HG02981 (cell line): ENCODE measurements around the gene CADM3.
A peak's percentile ranks its signal among the peaks of the same experiment; 100 is the strongest.

ENCODE experiments used
- ATAC-seq: cut with Tn5 transposase; IDR thresholded peaks from one replicate; pipeline ENCODE4 v1.9.1; 2021; ENCODE audit warnings: mild to moderate bottlenecking, moderate library complexity; ENCODE audit not compliant: unreplicated experiment

The CADM3 gene

DNA sequence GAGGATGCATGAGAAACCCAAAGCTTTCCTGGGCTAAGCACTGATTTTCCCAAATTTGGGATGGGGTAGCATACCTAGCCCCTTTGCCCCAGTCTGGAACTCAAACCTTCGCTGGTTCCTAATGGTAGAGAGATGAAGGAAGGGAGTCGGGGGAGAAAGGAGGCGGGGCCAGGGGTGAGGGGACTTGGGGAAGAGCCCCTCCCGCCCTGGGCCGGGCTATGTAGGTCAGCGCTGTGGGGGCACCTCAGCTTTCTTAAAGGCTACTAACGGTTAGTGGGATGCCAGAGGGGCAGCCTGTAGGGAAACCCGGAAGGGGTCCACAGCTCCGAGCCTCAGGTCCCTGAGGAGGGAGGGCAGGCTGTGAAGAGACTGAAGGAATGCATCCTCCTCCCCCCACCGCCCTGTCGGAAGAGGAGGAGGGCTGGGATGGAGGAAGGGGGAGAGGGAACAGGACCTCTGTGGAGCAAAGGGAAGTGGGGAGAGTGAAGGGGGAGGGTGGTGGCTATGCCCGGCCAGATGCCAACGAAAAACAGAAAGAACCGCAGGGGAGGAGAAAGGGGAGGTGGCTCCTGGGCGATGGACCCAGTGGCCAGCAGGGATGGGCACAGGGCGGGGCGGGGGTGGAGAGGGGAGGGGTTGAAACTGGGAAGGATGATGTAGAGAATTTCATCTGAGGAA lies 1.3 kb downstream of the CADM3 start:
- no peak for ATAC-seq

GRCh38 chr1:159173320-159173719 lies 1.9 kb downstream of the CADM3 start:
- ATAC-seq, result no peak

- no peak for ATAC-seq
Measured at GRCh38 chr1:159175571-159175970, 4.2 kb downstream of the CADM3 start.

- ATAC-seq, result no peak
Measured at GRCh38 chr1:159177272-159177907, 6.0 kb downstream of the CADM3 start.

DNA sequence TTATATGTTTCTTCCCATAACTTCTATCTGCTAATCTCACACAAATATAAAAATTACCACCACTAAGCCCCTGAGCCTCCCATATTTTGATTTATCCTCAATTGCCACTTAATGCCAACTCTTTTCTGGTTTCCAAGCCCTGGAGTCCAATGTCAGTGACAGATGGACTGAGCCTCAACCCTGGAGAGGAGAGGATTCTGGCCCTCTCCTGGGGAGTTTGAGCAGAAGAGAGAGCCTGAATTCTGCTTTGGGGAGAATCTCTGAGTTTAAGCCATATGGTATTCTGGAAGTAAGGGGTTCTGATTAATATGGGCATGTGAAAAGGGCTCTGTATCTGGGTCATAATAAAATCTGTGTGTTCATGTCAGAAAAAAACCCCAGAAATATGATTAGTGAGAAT lies 8.5 kb downstream of the CADM3 start:
- no peak for ATAC-seq

GRCh38 chr1:159180516-159180915 lies 9.1 kb downstream of the CADM3 start:
- ATAC-seq, result no peak

DNA sequence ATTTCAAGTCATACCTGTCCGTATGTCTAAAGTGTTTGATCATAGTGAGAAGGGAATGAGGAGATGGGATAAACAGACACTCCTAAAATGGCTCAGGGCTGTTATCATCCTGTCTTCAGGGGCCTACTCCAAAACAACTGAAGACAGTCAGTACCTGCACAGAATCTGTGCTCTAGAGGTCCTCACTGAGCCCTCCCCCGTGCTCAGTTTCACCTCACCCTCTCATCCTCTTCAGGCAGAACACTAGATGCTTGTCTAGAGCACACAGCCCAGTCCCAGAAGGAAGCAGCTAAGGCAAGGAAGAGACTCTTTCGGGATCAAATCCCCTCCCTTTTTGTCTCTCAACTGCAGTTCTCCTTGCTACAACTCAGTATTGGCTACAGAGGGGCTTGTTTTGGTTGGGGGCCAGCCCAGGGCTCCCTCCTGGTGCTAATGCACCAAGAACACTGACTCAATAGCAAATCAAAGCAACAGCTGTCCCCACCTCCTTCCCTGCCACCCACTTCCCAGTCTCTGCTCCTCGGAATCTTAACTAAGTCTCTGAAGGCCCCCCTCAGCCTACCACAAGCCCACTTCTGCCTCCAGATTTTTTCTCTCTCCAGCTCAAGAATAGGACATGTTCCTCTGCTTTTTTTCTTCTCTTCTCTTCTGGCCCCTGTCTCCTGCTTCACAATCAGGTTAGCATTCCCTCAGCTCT lies 10.1 kb downstream of the CADM3 start:
- no peak for ATAC-seq

DNA sequence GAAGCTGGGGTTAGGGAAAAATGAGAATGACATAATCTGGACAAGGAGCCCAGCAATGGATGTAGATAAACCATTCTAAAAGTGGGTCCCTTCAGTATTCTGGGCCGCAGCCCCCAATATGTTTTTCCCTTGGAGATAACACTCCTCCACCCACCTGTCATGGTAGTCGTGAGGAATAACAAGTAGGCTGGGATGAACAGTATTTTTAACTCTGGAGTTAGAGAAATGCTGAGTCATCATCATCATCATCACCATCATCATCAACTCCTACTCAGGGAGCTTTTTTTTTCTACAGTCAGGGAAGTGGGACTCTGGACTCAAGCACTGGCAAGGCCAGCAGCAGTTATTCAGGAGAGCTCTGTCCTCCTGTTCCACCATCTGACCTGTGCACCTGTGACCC lies 12.8 kb downstream of the CADM3 start:
- ATAC-seq, result no peak

DNA sequence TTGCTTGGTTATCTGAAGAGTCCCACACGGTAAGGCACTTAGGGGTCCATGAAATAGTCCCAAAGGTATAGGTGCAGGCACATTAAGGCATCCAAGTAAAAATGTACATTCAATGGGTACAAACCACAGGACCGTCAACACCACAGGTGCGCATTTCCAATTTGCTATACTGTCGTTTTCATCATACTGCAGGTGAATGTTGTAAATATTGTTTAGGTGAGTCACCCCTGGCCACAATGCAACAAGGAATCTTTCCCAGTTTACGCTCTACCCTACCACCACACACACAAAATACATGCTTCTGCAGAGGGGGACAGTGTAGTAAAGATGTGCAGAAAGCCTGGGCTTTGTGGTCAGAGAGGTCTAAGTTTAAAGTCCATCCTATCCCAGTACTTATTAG lies 13.7 kb downstream of the CADM3 start:
- no peak for ATAC-seq

- ATAC-seq, result no peak
Measured at GRCh38 chr1:159187033-159187432, 15.6 kb downstream of the CADM3 start.

GRCh38 chr1:159187647-159188374 lies 16.4 kb downstream of the CADM3 start:
- ATAC-seq, result no peak

DNA sequence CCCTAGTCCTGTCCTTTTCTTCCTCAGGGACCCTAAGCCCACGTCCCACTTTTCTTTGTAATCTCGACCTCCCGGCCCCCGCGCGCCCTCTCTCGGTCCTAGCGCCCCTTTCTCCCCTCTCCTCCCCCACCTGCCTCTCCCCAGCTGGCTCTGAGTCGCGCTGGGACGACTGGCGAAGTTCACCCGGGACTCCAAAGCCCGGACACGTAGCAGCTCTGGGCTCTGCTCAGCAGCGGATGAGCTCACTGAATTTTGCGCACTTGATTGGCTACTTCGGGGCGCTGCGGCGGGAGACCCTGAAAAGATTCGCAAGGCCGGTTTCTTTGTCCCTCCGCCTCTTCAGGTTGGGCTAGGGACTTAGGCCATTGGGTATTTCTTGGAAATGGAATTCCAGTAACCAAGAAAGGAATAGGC lies 17.0 kb downstream of the CADM3 start:
- ATAC-seq, result no peak

DNA sequence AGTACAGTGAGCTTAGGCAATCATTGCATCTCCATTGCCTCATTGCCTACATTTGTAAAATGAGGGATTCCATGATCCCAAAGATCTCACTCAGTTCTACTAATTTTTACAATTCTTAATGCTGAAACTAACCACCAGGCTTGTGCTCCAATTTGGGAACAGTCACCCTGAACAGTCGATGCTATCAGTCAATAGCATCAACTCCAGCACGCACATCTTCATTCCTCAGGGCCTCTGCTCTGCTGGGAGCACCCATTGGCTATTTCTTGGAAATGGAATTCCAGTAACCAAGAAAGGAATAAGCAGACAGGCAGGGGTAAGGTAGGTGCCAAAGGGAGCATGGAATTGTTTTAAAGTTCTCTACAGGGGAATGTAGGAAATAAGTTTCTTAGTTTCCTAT lies 19.0 kb downstream of the CADM3 start:
- no peak for ATAC-seq

DNA sequence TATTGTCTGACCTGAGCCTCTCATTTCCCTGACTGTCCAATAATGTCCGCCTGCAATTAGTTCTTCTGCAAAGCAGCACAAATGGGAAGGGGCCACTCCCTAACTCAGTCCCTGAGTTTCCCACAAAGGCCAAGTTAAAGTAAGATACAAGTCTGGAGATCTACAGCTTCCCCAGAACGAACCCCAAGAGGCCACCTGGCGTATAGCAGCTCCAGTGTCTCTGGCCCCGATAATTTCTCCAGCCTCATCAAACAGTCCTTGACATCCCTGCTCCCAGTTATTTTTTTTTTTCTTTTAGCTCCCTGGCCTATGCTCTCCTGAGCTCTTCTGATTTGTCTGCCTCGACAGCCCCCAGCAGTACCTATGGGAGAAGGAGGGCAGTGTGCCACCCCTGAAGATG lies 25.1 kb downstream of the CADM3 start:
- no peak for ATAC-seq

GRCh38 chr1:159197561-159198557 lies 26.4 kb downstream of the CADM3 start:
- peak; percentile 93 for ATAC-seq

DNA sequence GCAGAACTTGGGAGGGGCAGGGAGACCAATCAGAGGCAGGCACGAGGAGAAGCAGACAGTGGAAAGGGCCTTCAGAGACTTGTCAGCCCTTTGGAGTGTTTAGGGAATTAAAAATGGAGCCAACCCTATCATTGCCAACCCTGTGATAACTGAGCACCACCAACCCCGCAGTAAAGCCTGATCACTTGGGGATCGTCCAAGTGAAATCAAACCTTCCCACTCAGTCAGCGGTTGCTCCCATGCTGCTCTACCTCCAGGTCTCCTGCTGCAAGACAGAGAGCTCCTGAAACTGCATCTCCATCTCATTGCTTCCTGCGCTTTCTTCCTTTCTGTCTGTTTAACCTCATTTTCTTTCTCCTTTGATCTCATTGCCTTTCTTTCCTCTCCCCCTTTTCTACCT lies 28.5 kb downstream of the CADM3 start:
- ATAC-seq, result no peak

GRCh38 chr1:159200769-159201168 lies 29.4 kb downstream of the CADM3 start:
- no peak for ATAC-seq

- ATAC-seq, result no peak
Measured at GRCh38 chr1:159201642-159202041, 30.2 kb downstream of the CADM3 start.

DNA sequence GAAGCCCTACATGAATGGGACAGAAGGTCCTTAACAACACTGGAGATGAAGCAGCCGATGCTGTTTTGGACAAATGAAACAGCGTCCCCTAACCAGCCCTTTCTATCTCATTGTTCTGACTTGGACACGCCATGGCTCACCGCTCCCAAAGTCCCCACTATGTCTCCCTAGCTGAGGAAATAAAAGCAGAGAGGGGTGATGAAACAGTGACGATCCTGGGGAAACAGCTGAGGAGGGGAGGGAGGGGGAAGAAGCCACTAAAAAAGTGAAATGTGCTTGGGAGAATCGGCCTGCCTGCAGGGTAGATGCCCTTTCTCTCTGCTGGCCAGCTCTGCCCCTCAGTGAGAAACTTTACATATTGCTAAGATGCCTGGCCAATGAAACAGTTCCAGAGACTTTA lies 32.2 kb downstream of the CADM3 start:
- no peak for ATAC-seq
